Measurements from ENCODE around the gene FBLL1. TPM values are rescaled to one million over a fixed set of nuclear protein-coding genes. Genes with fewer than 3 reads are reported as not detected.

FBLL1 gene
- total and polyA plus RNA-seq, 9 of the 15 experiments (the other 6 are each of a cell fraction or from before 2014, with no cell fraction given): not detected

DNA sequence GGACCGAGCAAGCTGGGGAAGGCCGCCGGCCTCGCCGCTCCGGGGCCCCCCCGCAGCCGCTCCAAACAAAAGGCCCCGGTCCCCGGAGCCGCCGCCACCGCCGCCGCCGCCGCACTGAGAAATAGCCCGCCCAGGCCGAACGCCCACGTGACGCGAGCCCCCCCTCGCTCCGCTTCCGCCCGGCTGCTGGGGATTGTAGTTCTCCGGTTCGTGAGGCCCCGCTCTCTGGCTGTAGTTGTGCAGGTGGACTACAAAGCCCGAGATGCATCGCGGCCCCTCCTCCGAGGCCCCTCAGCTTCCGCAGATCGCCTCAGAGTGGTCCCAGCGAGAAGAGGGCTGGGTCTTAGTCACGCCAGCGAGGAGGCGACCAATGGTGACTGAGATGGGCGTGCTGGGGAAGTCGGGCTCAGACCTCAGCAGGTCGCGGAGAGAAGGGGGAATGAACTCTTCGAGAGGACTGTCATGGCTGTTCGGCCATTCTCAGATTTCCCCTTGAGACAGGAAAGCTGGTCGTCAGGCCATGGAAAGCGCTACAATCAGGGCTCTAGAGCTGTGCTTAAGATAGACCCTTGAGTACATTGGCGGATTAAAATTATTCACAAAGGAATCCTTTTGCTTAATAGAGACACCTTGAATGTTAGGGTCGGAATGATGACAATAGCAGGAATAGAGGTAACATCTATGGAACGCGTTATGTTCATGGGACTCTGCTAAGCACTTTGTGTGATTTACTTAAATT is 50.6 kb downstream of the FBLL1 start (continued):
- TF ChIP-seq POU5F1 (IDR thresholded peaks at IDR 0.05; ENCODE audit: borderline replicate concordance, low read depth, low read length, partially characterized antibody): no peak

DNA sequence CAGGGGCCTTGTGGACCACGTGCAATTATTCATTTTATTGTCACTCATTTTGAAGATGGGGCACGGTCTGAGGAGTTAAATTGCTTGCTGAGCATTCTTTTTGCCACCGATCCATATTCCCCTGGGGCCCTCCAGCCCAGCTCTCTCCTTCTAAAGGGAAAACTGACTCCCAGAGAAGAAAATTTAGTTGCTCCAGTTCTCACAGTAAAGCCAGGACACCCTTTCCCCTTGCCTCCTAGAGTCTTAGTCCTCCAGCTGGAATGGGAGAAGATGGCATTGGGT is 51.1 kb downstream of the FBLL1 start:
- FAIRE-seq: no peak
- Histone ChIP-seq H3K36me3 (ENCODE audit: control insufficient read depth, insufficient read depth, low read length) (peaks cover 14% of the 10 kb centered on the region; the same call in 2 of the 3 replicates), H3K4me1 (replicated peaks in 1 of 2; ENCODE audit: control insufficient read depth in 2 of 2, insufficient read depth in 2 of 2, low read length in 2 of 2) (peaks cover 23 to 26% of the 10 kb centered on the region in 2 experiments; a peak in 4 of 5 replicates), H3K9ac (ENCODE audit: insufficient read depth in 1 of 2, low read depth in 2 of 2, low read length in 2 of 2) (peak overlapping the region; percentile 87), H3K27me3 (ENCODE audit: control insufficient read depth in 2 of 2, insufficient read depth in 2 of 2, low read length in 2 of 2) (0 out of 5 replicates have a peak, but pooled peaks cover 0 to under 1% of the 10 kb centered on the region in 2 experiments), H3K27ac (ENCODE audit: extremely low read depth, low read depth, low read length) (peak overlapping the region; percentile 89), H4K20me1 (replicated peaks; ENCODE audit: control insufficient read depth, insufficient read depth, low read length) (peaks cover 2% of the 10 kb centered on the region; the same call in 1 of the 2 replicates), H2AFZ (ENCODE audit: low read depth, low read length) (peak overlapping the region; percentile 84), H3K4me3 (peak overlapping the region; percentile 95), H3K9me3 (replicated peaks; ENCODE audit: control insufficient read depth, insufficient read depth, low read depth, low read length) (no peaks in the 10 kb centered on the region), H3K4me2 (ENCODE audit: insufficient read depth, low read length) (peak overlapping the region; percentile 88), H3K79me2 (ENCODE audit: control insufficient read depth, insufficient read depth, low read length) (peaks cover 43% of the 10 kb centered on the region), H3K9me1 (ENCODE audit: control insufficient read depth, insufficient read depth, low read length) (no peaks in the 10 kb centered on the region)
- BruUV-seq (replicated peaks): TSS peak; percentile 99
- no peak for ATAC-seq
- no peak for DNase-seq (ENCODE audit: extremely low read depth in 1 of 4, low spot score in 3 of 4)
- ChIA-PET POLR2A (interaction anchor here (1.0 to 1.7 kb wide), 2 partner anchors 12 to 43 kb away, joined by 3 to 6 read pairs; no protein-coding TSS in a partner anchor), CTCF (ENCODE audit: low intra/inter-chr PET ratio) (no interaction called here)
- intact Hi-C loops (cut with micrococcal nuclease) (no loop called here), in situ Hi-C loops (cut with MboI) (no loop called here)
- 2% methylated on average over 3 of the region's 3 CpGs for WGBS (ENCODE audit: insufficient coverage, low coverage, missing lambda C conversion rate)
- TF ChIP-seq RFX7 (CRISPR knock-in tag; IDR thresholded peaks at IDR 0.05) (no peak), EGR1 (conservative IDR thresholded peaks at IDR 0.05) (no peak), SP1 (CRISPR knock-in tag; IDR thresholded peaks at IDR 0.05) (no peak), SOX6 (IDR thresholded peaks at IDR 0.05) (no peak), ARID2 (IDR thresholded peaks at IDR 0.05) (peak; percentile 5; the same call in 1 of the 2 replicates), MTA2 (IDR thresholded peaks at IDR 0.05; ENCODE audit: low read depth) (no peak), ETV5 (CRISPR knock-in tag; IDR thresholded peaks at IDR 0.05; ENCODE audit: low read depth) (no peak)
- TF ChIP-seq, protein P1, sequence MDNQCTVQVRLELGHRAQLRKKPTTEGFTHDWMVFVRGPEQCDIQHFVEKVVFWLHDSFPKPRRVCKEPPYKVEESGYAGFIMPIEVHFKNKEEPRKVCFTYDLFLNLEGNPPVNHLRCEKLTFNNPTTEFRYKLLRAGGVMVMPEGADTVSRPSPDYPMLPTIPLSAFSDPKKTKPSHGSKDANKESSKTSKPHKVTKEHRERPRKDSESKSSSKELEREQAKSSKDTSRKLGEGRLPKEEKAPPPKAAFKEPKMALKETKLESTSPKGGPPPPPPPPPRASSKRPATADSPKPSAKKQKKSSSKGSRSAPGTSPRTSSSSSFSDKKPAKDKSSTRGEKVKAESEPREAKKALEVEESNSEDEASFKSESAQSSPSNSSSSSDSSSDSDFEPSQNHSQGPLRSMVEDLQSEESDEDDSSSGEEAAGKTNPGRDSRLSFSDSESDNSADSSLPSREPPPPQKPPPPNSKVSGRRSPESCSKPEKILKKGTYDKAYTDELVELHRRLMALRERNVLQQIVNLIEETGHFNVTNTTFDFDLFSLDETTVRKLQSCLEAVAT (IDR thresholded peaks at IDR 0.05): 0 out of 4 replicates have a peak, but pooled peaks of 1 of the 2 experiments have one; percentile 3
- TF ChIP-seq, protein P2, sequence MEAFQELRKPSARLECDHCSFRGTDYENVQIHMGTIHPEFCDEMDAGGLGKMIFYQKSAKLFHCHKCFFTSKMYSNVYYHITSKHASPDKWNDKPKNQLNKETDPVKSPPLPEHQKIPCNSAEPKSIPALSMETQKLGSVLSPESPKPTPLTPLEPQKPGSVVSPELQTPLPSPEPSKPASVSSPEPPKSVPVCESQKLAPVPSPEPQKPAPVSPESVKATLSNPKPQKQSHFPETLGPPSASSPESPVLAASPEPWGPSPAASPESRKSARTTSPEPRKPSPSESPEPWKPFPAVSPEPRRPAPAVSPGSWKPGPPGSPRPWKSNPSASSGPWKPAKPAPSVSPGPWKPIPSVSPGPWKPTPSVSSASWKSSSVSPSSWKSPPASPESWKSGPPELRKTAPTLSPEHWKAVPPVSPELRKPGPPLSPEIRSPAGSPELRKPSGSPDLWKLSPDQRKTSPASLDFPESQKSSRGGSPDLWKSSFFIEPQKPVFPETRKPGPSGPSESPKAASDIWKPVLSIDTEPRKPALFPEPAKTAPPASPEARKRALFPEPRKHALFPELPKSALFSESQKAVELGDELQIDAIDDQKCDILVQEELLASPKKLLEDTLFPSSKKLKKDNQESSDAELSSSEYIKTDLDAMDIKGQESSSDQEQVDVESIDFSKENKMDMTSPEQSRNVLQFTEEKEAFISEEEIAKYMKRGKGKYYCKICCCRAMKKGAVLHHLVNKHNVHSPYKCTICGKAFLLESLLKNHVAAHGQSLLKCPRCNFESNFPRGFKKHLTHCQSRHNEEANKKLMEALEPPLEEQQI (IDR thresholded peaks at IDR 0.05): no peak
- TF ChIP-seq, protein P3, sequence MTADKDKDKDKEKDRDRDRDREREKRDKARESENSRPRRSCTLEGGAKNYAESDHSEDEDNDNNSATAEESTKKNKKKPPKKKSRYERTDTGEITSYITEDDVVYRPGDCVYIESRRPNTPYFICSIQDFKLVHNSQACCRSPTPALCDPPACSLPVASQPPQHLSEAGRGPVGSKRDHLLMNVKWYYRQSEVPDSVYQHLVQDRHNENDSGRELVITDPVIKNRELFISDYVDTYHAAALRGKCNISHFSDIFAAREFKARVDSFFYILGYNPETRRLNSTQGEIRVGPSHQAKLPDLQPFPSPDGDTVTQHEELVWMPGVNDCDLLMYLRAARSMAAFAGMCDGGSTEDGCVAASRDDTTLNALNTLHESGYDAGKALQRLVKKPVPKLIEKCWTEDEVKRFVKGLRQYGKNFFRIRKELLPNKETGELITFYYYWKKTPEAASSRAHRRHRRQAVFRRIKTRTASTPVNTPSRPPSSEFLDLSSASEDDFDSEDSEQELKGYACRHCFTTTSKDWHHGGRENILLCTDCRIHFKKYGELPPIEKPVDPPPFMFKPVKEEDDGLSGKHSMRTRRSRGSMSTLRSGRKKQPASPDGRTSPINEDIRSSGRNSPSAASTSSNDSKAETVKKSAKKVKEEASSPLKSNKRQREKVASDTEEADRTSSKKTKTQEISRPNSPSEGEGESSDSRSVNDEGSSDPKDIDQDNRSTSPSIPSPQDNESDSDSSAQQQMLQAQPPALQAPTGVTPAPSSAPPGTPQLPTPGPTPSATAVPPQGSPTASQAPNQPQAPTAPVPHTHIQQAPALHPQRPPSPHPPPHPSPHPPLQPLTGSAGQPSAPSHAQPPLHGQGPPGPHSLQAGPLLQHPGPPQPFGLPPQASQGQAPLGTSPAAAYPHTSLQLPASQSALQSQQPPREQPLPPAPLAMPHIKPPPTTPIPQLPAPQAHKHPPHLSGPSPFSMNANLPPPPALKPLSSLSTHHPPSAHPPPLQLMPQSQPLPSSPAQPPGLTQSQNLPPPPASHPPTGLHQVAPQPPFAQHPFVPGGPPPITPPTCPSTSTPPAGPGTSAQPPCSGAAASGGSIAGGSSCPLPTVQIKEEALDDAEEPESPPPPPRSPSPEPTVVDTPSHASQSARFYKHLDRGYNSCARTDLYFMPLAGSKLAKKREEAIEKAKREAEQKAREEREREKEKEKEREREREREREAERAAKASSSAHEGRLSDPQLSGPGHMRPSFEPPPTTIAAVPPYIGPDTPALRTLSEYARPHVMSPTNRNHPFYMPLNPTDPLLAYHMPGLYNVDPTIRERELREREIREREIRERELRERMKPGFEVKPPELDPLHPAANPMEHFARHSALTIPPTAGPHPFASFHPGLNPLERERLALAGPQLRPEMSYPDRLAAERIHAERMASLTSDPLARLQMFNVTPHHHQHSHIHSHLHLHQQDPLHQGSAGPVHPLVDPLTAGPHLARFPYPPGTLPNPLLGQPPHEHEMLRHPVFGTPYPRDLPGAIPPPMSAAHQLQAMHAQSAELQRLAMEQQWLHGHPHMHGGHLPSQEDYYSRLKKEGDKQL (CRISPR knock-in tag; IDR thresholded peaks at IDR 0.05; ENCODE audit: borderline replicate concordance): no peak

Data from K562 (cell line).